Measurements from ENCODE around the gene ARHGAP44.

ARHGAP44 gene

GRCh38 chr17:12898110-12898509 lies 108.8 kb downstream of the ARHGAP44 start:
- DNase-seq (ENCODE audit: low read depth in 2 of 2): no peak

GRCh38 chr17:12899604-12900003 lies 110.3 kb downstream of the ARHGAP44 start:
- no peak for DNase-seq (ENCODE audit: low read depth in 2 of 2)

- no peak for DNase-seq (ENCODE audit: low read depth in 2 of 2)
These were observed 111.2 kb downstream of the ARHGAP44 start for GRCh38 chr17:12900474-12900873.

GRCh38 chr17:12902046-12902445 lies 112.7 kb downstream of the ARHGAP44 start:
- no peak for DNase-seq (ENCODE audit: low read depth in 2 of 2)

GRCh38 chr17:12907477-12907876 lies 118.2 kb downstream of the ARHGAP44 start:
- DNase-seq (ENCODE audit: low read depth in 2 of 2): no peak

- no peak for DNase-seq (ENCODE audit: low read depth in 2 of 2)
These were observed 119.7 kb downstream of the ARHGAP44 start for GRCh38 chr17:12909046-12909445.

GRCh38 chr17:12909511-12909910 lies 120.2 kb downstream of the ARHGAP44 start:
- no peak for DNase-seq (ENCODE audit: low read depth in 2 of 2)

- DNase-seq (ENCODE audit: low read depth in 2 of 2): no peak
These were observed 121.9 kb downstream of the ARHGAP44 start for GRCh38 chr17:12911239-12911638.

- no peak for DNase-seq (ENCODE audit: low read depth in 2 of 2)
These were observed 128.1 kb downstream of the ARHGAP44 start for GRCh38 chr17:12917399-12917798.

- DNase-seq (ENCODE audit: low read depth in 2 of 2): no peak
These were observed 128.8 kb downstream of the ARHGAP44 start for GRCh38 chr17:12918142-12918541.

GRCh38 chr17:12922120-12922519 lies 132.8 kb downstream of the ARHGAP44 start:
- DNase-seq (ENCODE audit: low read depth in 2 of 2): no peak

GRCh38 chr17:12924614-12925013 lies 135.3 kb downstream of the ARHGAP44 start:
- no peak for DNase-seq (ENCODE audit: low read depth in 2 of 2)

GRCh38 chr17:12927001-12927400 lies 137.7 kb downstream of the ARHGAP44 start:
- no peak for DNase-seq (ENCODE audit: low read depth in 2 of 2)

- DNase-seq (ENCODE audit: low read depth in 2 of 2): no peak
These were observed 138.5 kb downstream of the ARHGAP44 start for GRCh38 chr17:12927541-12928425.

GRCh38 chr17:12928736-12929135 lies 139.4 kb downstream of the ARHGAP44 start:
- DNase-seq (ENCODE audit: low read depth in 2 of 2): no peak

- no peak for DNase-seq (ENCODE audit: low read depth in 2 of 2)
These were observed 147.2 kb downstream of the ARHGAP44 start for GRCh38 chr17:12936501-12936900.

- no peak for DNase-seq (ENCODE audit: low read depth in 2 of 2)
These were observed 151.4 kb downstream of the ARHGAP44 start for GRCh38 chr17:12940699-12941098.

- no peak for DNase-seq (ENCODE audit: low read depth in 2 of 2)
These were observed 157.7 kb downstream of the ARHGAP44 start for GRCh38 chr17:12947047-12947446.

- no peak for DNase-seq (ENCODE audit: low read depth in 2 of 2)
These were observed 162.7 kb downstream of the ARHGAP44 start for GRCh38 chr17:12952012-12952411.

GRCh38 chr17:12953156-12953555 lies 163.9 kb downstream of the ARHGAP44 start:
- DNase-seq (ENCODE audit: low read depth in 2 of 2): no peak

- no peak for DNase-seq (ENCODE audit: low read depth in 2 of 2)
These were observed 166.2 kb downstream of the ARHGAP44 start for GRCh38 chr17:12955521-12955920.

GRCh38 chr17:12958786-12959185 lies 169.5 kb downstream of the ARHGAP44 start:
- no peak for DNase-seq (ENCODE audit: low read depth in 2 of 2)

- no peak for DNase-seq (ENCODE audit: low read depth in 2 of 2)
These were observed 170.1 kb downstream of the ARHGAP44 start for GRCh38 chr17:12959441-12959840.

GRCh38 chr17:12961655-12962054 lies 172.4 kb downstream of the ARHGAP44 start:
- DNase-seq (ENCODE audit: low read depth in 2 of 2): no peak

All from stimulated activated CD4-positive, alpha-beta T cell treated with anti-CD3 and anti-CD28 coated beads, Interleukin-12 subunit alpha, Interleukin-12 subunit beta, amount 100 ng/mL, for 24 hours (primary cell).